Endothelial cell of umbilical vein (primary cell): ENCODE data around the gene GNAZ. TPM values are rescaled to one million over a fixed set of nuclear protein-coding genes. Genes with fewer than 3 reads are reported as not detected.

Source experiments
- BruUV-seq: library from RNA; stranded (reverse); fragments of 400-500 nt; replicated peaks from 2 replicates; lab custom pipeline; 2021; lab: Mats Ljungman, UMichigan
- CTCF ChIA-PET: fragments of 300-600, 350-600 bp; sonication (Branson Sonifier 250); formaldehyde crosslinking; loops from one replicate; lab custom pipeline; 2021; ENCODE audit warnings: antibody characterized with exemption, inconsistent platforms; lab: Charles Lee
- POLR2A ChIA-PET: fragments of 300-600, 350-600 bp; sonication (Branson Sonifier 250); formaldehyde crosslinking; loops from one replicate; lab custom pipeline; 2021; ENCODE audit warnings: antibody characterized with exemption, inconsistent platforms; lab: Charles Lee
- DNase-seq: peaks from one replicate; pipeline ENCODE4 v3.0.0-alpha.2; 2011; ENCODE audit warnings: low read depth, low spot score
- FAIRE-seq: peaks from 2 replicates; lab custom pipeline; 2011; peaks lifted over from hg19 to GRCh38; lab: Jason Lieb, UNC
- H2AFZ ChIP-seq: 2 replicates; pipeline ENCODE4 v1.6.0; 2012; ENCODE audit warnings: low read depth, low read length, control low read depth, inconsistent platforms
- H3K27ac ChIP-seq: 2 replicates; pipeline ENCODE4 v1.5.1; 2011; ENCODE audit warnings: low read depth, mild to moderate bottlenecking, control low read depth, low read length, moderate library complexity; ENCODE audit not compliant: insufficient read depth
- H3K27me3 ChIP-seq, 2 experiments: 2 replicates each; pipeline versions ENCODE4 v1.6.0 to v1.6.1; 2011; ENCODE audit warnings: low read length in 2 of 2, mixed read lengths in 1 of 2; ENCODE audit not compliant: control insufficient read depth in 2 of 2, insufficient read depth in 2 of 2
- H3K36me3 ChIP-seq, 2 experiments: 2 replicates in 1 of 2; 3 replicates in 1 of 2; pipeline ENCODE4 v1.5.1; 2011; ENCODE audit warnings: low read length in 2 of 2, mild to moderate bottlenecking in 1 of 2, moderate library complexity in 1 of 2; ENCODE audit not compliant: control insufficient read depth in 2 of 2, insufficient read depth in 2 of 2; ENCODE audit errors: extremely low read depth in 1 of 2
- H3K4me1 ChIP-seq: 3 replicates; pipeline ENCODE4 v1.5.1; 2011; ENCODE audit warnings: mild to moderate bottlenecking, low read length; ENCODE audit not compliant: control insufficient read depth, insufficient read depth; ENCODE audit errors: extremely low read depth
- H3K4me2 ChIP-seq: 2 replicates; pipeline ENCODE4 v1.6.1; 2011; ENCODE audit warnings: low read length, control low read depth, mixed read lengths; ENCODE audit not compliant: insufficient read depth
- H3K4me3 ChIP-seq, 3 experiments: fragments of 200-600 bp in 1 of 3; sonication (generic), shearing (Covaris generic) in 1 of 3; replicated peaks in 1 of 3; 2 replicates each; pipeline ENCODE4 v1.5.1; 2011 to 2016; ENCODE audit warnings: control low read depth in 3 of 3, low read length in 3 of 3, mild to moderate bottlenecking in 2 of 3, inconsistent platforms in 1 of 3, low read depth in 1 of 3, moderate library complexity in 1 of 3; ENCODE audit not compliant: insufficient read depth in 1 of 3
- H3K79me2 ChIP-seq: 2 replicates; pipeline ENCODE4 v1.6.0; 2012; ENCODE audit warnings: low read length, inconsistent platforms; ENCODE audit not compliant: control insufficient read depth, insufficient read depth
- H3K9ac ChIP-seq: replicated peaks from 2 replicates; pipeline ENCODE3; 2011; ENCODE audit warnings: low read length, control low read depth; ENCODE audit not compliant: insufficient read depth; ENCODE audit errors: extremely low read depth
- H3K9me1 ChIP-seq: replicated peaks from 3 replicates; pipeline ENCODE4 v1.6.0; 2011; ENCODE audit warnings: mild to moderate bottlenecking, low read length; ENCODE audit not compliant: control insufficient read depth, insufficient read depth; ENCODE audit errors: extremely low read depth
- H3K9me3 ChIP-seq: replicated peaks from 2 replicates; pipeline ENCODE4 v1.5.1; 2012; ENCODE audit warnings: low read length, inconsistent platforms; ENCODE audit not compliant: control insufficient read depth, insufficient read depth
- H4K20me1 ChIP-seq: replicated peaks from 2 replicates; pipeline ENCODE3; 2011; ENCODE audit warnings: mild to moderate bottlenecking, low read length; ENCODE audit not compliant: control insufficient read depth, insufficient read depth; ENCODE audit errors: extremely low read depth
- EZH2 ChIP-seq: IDR thresholded peaks from 2 replicates; pipeline ENCODE4 v1.6.1; 2012; ENCODE audit warnings: borderline replicate concordance, low read depth, mild to moderate bottlenecking, moderate library complexity, low read length, inconsistent platforms; ENCODE audit not compliant: severe bottlenecking
- FOS ChIP-seq: IDR thresholded peaks from 2 replicates; pipeline ENCODE4 v1.6.1; 2011; ENCODE audit warnings: mild to moderate bottlenecking, low read length, moderate library complexity, borderline replicate concordance; ENCODE audit not compliant: insufficient read depth
- GATA2 ChIP-seq: IDR thresholded peaks from 2 replicates; pipeline ENCODE4 v1.7.0; 2011; ENCODE audit warnings: low read depth, mild to moderate bottlenecking, moderate library complexity, mixed read lengths, low read length; ENCODE audit not compliant: insufficient read length, insufficient read depth
- JUN ChIP-seq: IDR thresholded peaks from 2 replicates; pipeline ENCODE4 v1.6.1; 2011; ENCODE audit warnings: borderline replicate concordance, low read depth; ENCODE audit not compliant: insufficient read length, insufficient read depth
- MYC ChIP-seq: IDR thresholded peaks from one replicate; pipeline ENCODE4 v1.6.1; 2011; ENCODE audit warnings: mild to moderate bottlenecking, low read depth, low read length
- POLR2A ChIP-seq: IDR thresholded peaks from 2 replicates; pipeline ENCODE4 v1.6.1; 2012; ENCODE audit warnings: low read depth, mild to moderate bottlenecking, control low read depth, low read length
- POLR2AphosphoS5 ChIP-seq: IDR thresholded peaks from 2 replicates; pipeline ENCODE4 v1.6.1; 2012; ENCODE audit warnings: low read depth, mild to moderate bottlenecking, control low read depth, low read length, moderate library complexity; ENCODE audit not compliant: insufficient read depth
- dilution Hi-C: fragments of 300-500 bp; cut with MboI; formaldehyde crosslinking; loops from one replicate; pipeline ENCODE4 v1.15.0; 2019; ENCODE audit warnings: low sequenced_read_pairs; ENCODE audit not compliant: extremely low pct_ligation_motif_present
- intact Hi-C: fragments of 100-400 bp; cut with micrococcal nuclease; formaldehyde crosslinking; loops from one replicate; pipeline ENCODE4 v1.10.0; 2022
- polyA plus RNA-seq, 4 experiments: library from polyadenylated mRNA; depleted of rRNA in 3 of 4; stranded (reverse) in 3 of 4; unstranded in 1 of 4; fragments of >200 nt; gene quantifications; 2 replicates each; pipeline versions ENCODE4 v1.2.1 to v1.2.3, GENCODE V29; 2011 to 2012; ENCODE audit warnings: missing spikeins in 1 of 4
- total RNA-seq: library from RNA; stranded (reverse); gene quantifications from 2 replicates; pipeline ENCODE4 v1.2.3, GENCODE V29; 2021
- TF ChIP-seq, protein P1 (sequence below), 2 donors: IDR thresholded peaks; 1 replicate in 1 of 2; 2 replicates in 1 of 2; pipeline ENCODE4 v1.5.1; 2011; ENCODE audit warnings: low read length in 2 of 2, mild to moderate bottlenecking in 2 of 2, moderate library complexity in 2 of 2, control low read depth in 1 of 2, inconsistent platforms in 1 of 2, low read depth in 1 of 2; ENCODE audit not compliant: insufficient read depth in 1 of 2; ENCODE audit errors: extremely low read depth in 1 of 2
- TF ChIP-seq, protein P2 (sequence below): IDR thresholded peaks from 2 replicates; pipeline ENCODE4 v1.6.1; 2011; ENCODE audit not compliant: insufficient read depth, insufficient read length

Gene GNAZ
- total and polyA plus RNA-seq, 2 donors (not counting 3 experiments of a cell fraction or from before 2014, with no cell fraction given) = 0.44 to 0.86 TPM

DNA sequence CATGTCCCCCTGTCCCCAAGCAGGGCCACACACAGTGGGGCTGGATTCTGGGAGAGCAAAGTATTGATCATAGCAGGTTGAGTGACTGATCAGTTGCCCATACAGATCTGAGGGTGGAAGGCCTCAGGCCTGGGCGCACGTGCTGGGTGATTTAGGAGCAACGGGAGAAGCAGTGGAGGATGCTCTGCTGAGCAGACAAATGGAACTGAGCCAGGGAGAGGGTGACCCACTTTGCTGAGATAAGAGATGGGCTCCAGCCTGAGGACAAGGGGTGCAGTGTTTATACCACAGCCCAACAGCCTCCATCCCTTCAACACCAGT is 15.0 kb downstream of the GNAZ start:
- intact Hi-C loops = no loop called here
- no peaks in the 10 kb centered on the region for H3K4me1 ChIP-seq
- H4K20me1 ChIP-seq = no peaks in the 10 kb centered on the region
- no peak overlapping the region for H3K4me2 ChIP-seq
- dilution Hi-C loops = no loop called here
- no peak for FAIRE-seq
- no peak for DNase-seq
- H3K9me1 ChIP-seq = no peaks in the 10 kb centered on the region
- H3K79me2 ChIP-seq = no peaks in the 10 kb centered on the region
- no peaks in the 10 kb centered on the region for H3K36me3 ChIP-seq
- no peaks in the 10 kb centered on the region for H3K27me3 ChIP-seq
- H2AFZ ChIP-seq = no peak overlapping the region
- no peak overlapping the region for H3K9ac ChIP-seq
- H3K9me3 ChIP-seq = no peaks in the 10 kb centered on the region
- no peak overlapping the region for H3K4me3 ChIP-seq
- no peak for TF ChIP-seq POLR2A
- no peak for TF ChIP-seq FOS
- TF ChIP-seq GATA2 = no peak
- no peak for TF ChIP-seq POLR2AphosphoS5
- no peak for TF ChIP-seq MYC
- TF ChIP-seq EZH2 = no peak
- TF ChIP-seq, protein P1, sequence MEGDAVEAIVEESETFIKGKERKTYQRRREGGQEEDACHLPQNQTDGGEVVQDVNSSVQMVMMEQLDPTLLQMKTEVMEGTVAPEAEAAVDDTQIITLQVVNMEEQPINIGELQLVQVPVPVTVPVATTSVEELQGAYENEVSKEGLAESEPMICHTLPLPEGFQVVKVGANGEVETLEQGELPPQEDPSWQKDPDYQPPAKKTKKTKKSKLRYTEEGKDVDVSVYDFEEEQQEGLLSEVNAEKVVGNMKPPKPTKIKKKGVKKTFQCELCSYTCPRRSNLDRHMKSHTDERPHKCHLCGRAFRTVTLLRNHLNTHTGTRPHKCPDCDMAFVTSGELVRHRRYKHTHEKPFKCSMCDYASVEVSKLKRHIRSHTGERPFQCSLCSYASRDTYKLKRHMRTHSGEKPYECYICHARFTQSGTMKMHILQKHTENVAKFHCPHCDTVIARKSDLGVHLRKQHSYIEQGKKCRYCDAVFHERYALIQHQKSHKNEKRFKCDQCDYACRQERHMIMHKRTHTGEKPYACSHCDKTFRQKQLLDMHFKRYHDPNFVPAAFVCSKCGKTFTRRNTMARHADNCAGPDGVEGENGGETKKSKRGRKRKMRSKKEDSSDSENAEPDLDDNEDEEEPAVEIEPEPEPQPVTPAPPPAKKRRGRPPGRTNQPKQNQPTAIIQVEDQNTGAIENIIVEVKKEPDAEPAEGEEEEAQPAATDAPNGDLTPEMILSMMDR (IDR thresholded peaks at IDR 0.05; ENCODE audit: extremely low read depth in 1 of 2, insufficient read depth in 1 of 2, low read depth in 1 of 2, low read length in 2 of 2) = no peak
- TF ChIP-seq JUN = no peak
- TF ChIP-seq, protein P2, sequence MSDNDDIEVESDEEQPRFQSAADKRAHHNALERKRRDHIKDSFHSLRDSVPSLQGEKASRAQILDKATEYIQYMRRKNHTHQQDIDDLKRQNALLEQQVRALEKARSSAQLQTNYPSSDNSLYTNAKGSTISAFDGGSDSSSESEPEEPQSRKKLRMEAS = no peak
- BruUV-seq = no TSS peak
- ChIA-PET POLR2A (no interaction called here), CTCF (interaction anchor here (1.2 kb wide), 1 partner anchor 15 kb away, joined by 7 read pairs; the partner anchor contains the start of gene GNAZ)
- no peak overlapping the region for H3K27ac ChIP-seq
